Measurements from ENCODE around the gene TUBA3D. TPM values are rescaled to one million over a fixed set of nuclear protein-coding genes. Genes with fewer than 3 reads are reported as not detected.
A peak's percentile ranks its signal among the peaks of the same experiment; 100 is the strongest.
"Not testable (repeated sequence)": the region's sequence is repeated elsewhere in the genome, so short reads cannot be mapped to it uniquely, and the experiment has no call there.

TUBA3D gene
- total RNA-seq (10 to 100 TPM in 2 of 4 donors, 1 to 10 TPM in 2; 2.3 to 14.8 (median 9.3) TPM), polyA plus RNA-seq (28.0 TPM)
- long read RNA-seq, donor 1, partial matches to known transcripts, result 14 of 14 reads
- long read RNA-seq, donor 1, other reads (novel, unspliced or antisense), result 0 of 14 reads
- long read RNA-seq, donor 2, partial matches to known transcripts, result 16 of 16 reads
- long read RNA-seq, donor 2, other reads (novel, unspliced or antisense), result 0 of 16 reads
- long read RNA-seq, donor 3, partial matches to known transcripts, result 14 of 15 reads
- long read RNA-seq, donor 3, other reads (novel, unspliced or antisense), result 1 of 15 reads
- long read RNA-seq, donor 4, partial matches to known transcripts, result 12 of 12 reads
- long read RNA-seq, donor 4, other reads (novel, unspliced or antisense), result 0 of 12 reads

DNA sequence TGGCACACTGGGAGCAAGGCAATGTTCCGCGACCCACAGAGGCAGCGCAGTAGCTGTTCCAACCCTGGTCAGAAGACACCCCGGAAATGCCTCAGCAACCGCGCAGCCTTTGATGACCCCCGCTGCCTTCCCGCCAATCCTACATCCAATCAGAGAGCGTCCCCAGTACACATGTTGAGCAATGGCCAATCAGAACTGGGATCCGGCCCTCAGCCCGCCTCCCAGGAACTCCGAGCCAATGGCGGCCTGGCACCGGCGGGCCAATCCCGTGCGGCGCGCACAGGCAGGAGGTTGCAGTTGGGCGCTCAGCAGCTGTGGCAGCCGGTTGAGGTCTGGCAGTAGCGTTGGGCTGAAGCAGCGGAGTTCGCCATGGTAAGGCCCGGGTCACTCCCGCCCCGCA is at the start of gene TUBA3D:
Gene TUBA3D (plus strand): TSS at position 289 of the 400 bp plus-strand sequence. CDS start 81 bp downstream, at position 370.
- no peaks in the 10 kb centered on the region for H3K9me3 ChIP-seq (ENCODE audit: control insufficient read depth, low read length)
- H3K27me3 ChIP-seq (ENCODE audit: control insufficient read depth, insufficient read depth), result no peaks in the 10 kb centered on the region
- WGBS, result 97% methylated on average over 27 of the region's 27 CpGs
- intact Hi-C loops (cut with DNase I), result no loop called here
- no peak within 1 kb of the TSS for H3K4me3 ChIP-seq (ENCODE audit: low read length)
- DNase-seq (no peak), ATAC-seq (no peak)
- H3K27ac ChIP-seq (ENCODE audit: low read length), result no peak within 1 kb of the TSS
- H3K4me1 ChIP-seq (ENCODE audit: control insufficient read depth, insufficient read depth, low read length), result peaks cover 2% of the 10 kb centered on the region

DNA sequence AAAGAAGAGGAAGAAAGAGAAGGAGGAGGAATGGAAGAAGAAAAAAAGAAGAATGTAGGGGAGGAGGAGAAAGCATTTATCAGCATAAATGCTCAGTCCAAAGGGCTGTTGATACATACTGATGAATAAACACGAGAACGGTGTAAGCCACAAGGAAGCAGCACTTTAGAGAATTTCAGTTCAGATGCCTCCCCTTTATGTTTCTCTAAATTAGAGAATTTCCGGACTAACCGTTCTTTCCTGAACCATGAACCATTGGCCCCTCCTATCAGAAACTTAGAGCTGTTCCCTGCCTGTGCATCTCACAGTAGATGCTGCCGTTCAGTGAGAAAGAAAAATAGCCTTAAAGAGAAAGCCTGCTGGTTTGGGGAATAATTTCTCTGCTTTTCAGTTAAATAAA is 49.2 kb upstream of the TUBA3D start:
- Histone ChIP-seq H3K4me1 (ENCODE audit: control insufficient read depth, insufficient read depth, low read length) (no peaks in the 10 kb centered on the region), H3K4me3 (ENCODE audit: low read length) (no peak overlapping the region), H3K27me3 (ENCODE audit: control insufficient read depth, insufficient read depth) (peaks cover 5% of the 10 kb centered on the region), H3K27ac (ENCODE audit: low read length) (no peak overlapping the region), H3K9me3 (ENCODE audit: control insufficient read depth, low read length) (no peaks in the 10 kb centered on the region)
- intact Hi-C loops (cut with DNase I), result no loop called here
- WGBS, result 41% methylated on average over 5 of the region's 5 CpGs
- no peak for DNase-seq
- no peak for ATAC-seq

DNA sequence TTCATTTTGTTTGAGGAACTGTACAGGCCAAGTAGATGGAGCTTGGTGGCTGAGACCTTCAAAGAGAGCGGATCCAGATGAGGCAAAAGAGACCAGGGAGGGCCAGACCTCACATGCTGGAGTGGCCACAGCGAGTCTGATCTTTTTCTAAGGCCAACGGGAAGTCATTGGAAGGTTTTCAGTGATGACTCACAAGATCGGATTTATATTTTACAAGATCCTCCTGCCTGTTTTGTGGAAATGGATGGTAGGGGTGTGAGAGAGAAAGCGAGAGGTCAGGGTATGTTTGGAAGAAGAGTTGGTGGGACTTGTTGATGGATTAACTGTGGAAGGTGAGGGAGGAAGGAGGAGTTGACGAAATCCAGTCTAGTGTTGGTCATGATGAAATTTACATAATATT is 44.6 kb upstream of the TUBA3D start:
- DNase-seq, result no peak
- intact Hi-C loops (cut with DNase I), result no loop called here
- H3K27ac ChIP-seq (ENCODE audit: low read length), result no peak overlapping the region
- no peaks in the 10 kb centered on the region for H3K9me3 ChIP-seq (ENCODE audit: control insufficient read depth, low read length)
- WGBS, result 55% methylated on average over 6 of the region's 6 CpGs
- no peaks in the 10 kb centered on the region for H3K4me1 ChIP-seq (ENCODE audit: control insufficient read depth, insufficient read depth, low read length)
- peaks cover 5% of the 10 kb centered on the region for H3K27me3 ChIP-seq (ENCODE audit: control insufficient read depth, insufficient read depth)
- ATAC-seq, result no peak
- no peak overlapping the region for H3K4me3 ChIP-seq (ENCODE audit: low read length)

- intact Hi-C loops (cut with DNase I); H3K27ac ChIP-seq (ENCODE audit: low read length); DNase-seq; H3K27me3 ChIP-seq (ENCODE audit: control insufficient read depth, insufficient read depth); H3K9me3 ChIP-seq (ENCODE audit: control insufficient read depth, low read length); H3K4me1 ChIP-seq (ENCODE audit: control insufficient read depth, insufficient read depth, low read length); H3K4me3 ChIP-seq (ENCODE audit: low read length); ATAC-seq: not testable (repeated sequence)
- 76% methylated on average over 7 of the region's 7 CpGs for WGBS
Measured at GRCh38 chr2:131440742-131441468, 35.0 kb upstream of the TUBA3D start.

GRCh38 chr2:131444736-131445514 is 31.0 kb upstream of the TUBA3D start:
- peak in 1 of 2 donors; percentile 50 for ATAC-seq
- intact Hi-C loops (cut with DNase I); H3K4me3 ChIP-seq (ENCODE audit: low read length); H3K9me3 ChIP-seq (ENCODE audit: control insufficient read depth, low read length); H3K4me1 ChIP-seq (ENCODE audit: control insufficient read depth, insufficient read depth, low read length); H3K27ac ChIP-seq (ENCODE audit: low read length); H3K27me3 ChIP-seq (ENCODE audit: control insufficient read depth, insufficient read depth); DNase-seq: not testable (repeated sequence)
- 89% methylated on average over 85 of the region's 90 CpGs for WGBS

DNA sequence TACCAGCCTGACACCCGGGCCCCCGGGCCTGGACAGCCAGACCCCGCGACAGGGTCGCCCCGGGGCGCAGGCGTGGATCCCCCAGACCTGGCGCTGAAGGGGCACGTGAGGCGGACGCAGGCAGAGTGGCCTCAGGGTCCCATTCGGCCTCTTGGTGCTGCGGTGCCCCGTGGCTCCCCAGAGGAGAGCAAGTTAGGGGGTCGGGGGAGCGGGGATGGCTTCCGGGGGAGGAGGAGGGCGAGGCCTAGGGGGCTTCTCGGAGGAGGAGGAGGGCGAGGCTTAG is 30.5 kb upstream of the TUBA3D start:
- H3K27ac ChIP-seq (ENCODE audit: low read length); intact Hi-C loops (cut with DNase I); H3K4me1 ChIP-seq (ENCODE audit: control insufficient read depth, insufficient read depth, low read length); H3K4me3 ChIP-seq (ENCODE audit: low read length); H3K9me3 ChIP-seq (ENCODE audit: control insufficient read depth, low read length); H3K27me3 ChIP-seq (ENCODE audit: control insufficient read depth, insufficient read depth); DNase-seq: not testable (repeated sequence)
- 95% methylated on average over 21 of the region's 21 CpGs for WGBS
- peak in 1 of 2 donors; percentile 32 for ATAC-seq

DNA sequence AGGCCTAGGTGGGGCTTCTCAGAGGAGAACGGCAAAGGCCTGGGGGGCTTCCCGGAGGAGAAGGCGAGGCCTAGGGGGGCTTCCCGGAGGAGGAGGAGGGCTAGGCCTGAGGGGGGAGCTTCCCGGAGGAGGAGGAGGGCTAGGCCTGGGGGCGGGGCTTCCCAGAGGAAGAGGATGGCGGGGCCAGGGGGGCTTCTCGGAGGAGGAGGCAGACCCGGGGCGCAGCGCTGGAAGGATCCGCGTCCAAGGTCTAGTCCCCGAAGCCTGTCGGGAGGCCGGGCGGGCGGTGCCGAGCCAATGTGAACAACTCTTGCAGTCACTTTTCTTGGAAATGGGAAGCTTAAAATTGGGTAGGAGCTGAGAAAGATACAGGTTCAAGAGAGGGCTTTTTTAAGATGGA is 30.0 kb upstream of the TUBA3D start:
- ATAC-seq, result no peak
- 92% methylated on average over 19 of the region's 19 CpGs for WGBS
- DNase-seq, result no peak
- H3K9me3 ChIP-seq (ENCODE audit: control insufficient read depth, low read length), result no peaks in the 10 kb centered on the region
- no peak overlapping the region for H3K27ac ChIP-seq (ENCODE audit: low read length)
- no peaks in the 10 kb centered on the region for H3K27me3 ChIP-seq (ENCODE audit: control insufficient read depth, insufficient read depth)
- H3K4me3 ChIP-seq (ENCODE audit: low read length), result no peak overlapping the region
- intact Hi-C loops (cut with DNase I), result no loop called here
- no peaks in the 10 kb centered on the region for H3K4me1 ChIP-seq (ENCODE audit: control insufficient read depth, insufficient read depth, low read length)

- H3K27ac ChIP-seq (ENCODE audit: low read length); H3K4me1 ChIP-seq (ENCODE audit: control insufficient read depth, insufficient read depth, low read length); H3K4me3 ChIP-seq (ENCODE audit: low read length); H3K27me3 ChIP-seq (ENCODE audit: control insufficient read depth, insufficient read depth); DNase-seq; intact Hi-C loops (cut with DNase I); H3K9me3 ChIP-seq (ENCODE audit: control insufficient read depth, low read length); ATAC-seq: not testable (repeated sequence)
- WGBS, result 83% methylated on average over 9 of the region's 9 CpGs
Measured at GRCh38 chr2:131447981-131448380, 27.9 kb upstream of the TUBA3D start.

DNA sequence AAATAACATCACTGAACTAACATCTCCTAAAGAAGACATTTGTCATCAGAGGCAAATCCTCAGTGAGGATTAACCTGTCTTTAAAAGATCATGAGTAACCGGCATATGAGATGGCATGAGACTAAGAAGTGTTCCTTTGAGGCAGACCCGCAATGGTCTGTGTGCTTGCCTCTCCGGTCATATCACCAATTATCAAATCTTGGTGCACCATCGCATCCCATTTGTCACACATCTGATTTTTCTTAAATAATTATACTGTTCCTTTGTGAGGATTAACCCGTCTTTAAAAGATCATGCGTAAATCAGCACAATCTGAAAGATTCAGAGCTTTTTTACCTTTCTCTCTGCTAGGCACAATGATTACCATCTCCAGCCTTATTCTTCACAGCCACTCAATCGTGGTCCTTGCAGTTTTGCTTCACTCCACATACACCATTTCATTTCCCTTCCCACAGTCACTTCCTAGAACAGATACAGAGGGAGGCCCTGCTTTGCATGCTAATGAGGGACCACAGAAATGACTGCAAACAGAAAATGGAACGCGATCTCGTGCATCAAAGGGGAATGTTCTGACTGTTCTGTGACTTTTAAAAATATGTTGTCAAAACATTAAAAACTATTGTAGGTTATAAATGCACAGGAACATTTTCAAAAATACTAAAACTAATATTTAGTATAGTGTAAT is 24.5 kb upstream of the TUBA3D start:
- H3K27me3 ChIP-seq (ENCODE audit: control insufficient read depth, insufficient read depth); ATAC-seq; H3K9me3 ChIP-seq (ENCODE audit: control insufficient read depth, low read length); H3K4me3 ChIP-seq (ENCODE audit: low read length); H3K4me1 ChIP-seq (ENCODE audit: control insufficient read depth, insufficient read depth, low read length); DNase-seq; H3K27ac ChIP-seq (ENCODE audit: low read length); intact Hi-C loops (cut with DNase I): not testable (repeated sequence)
- WGBS, result 67% methylated on average over 10 of the region's 10 CpGs

GRCh38 chr2:131454914-131455313 is 21.0 kb upstream of the TUBA3D start:
- H3K9me3 ChIP-seq (ENCODE audit: control insufficient read depth, low read length); H3K27ac ChIP-seq (ENCODE audit: low read length); DNase-seq; H3K4me1 ChIP-seq (ENCODE audit: control insufficient read depth, insufficient read depth, low read length); H3K27me3 ChIP-seq (ENCODE audit: control insufficient read depth, insufficient read depth); H3K4me3 ChIP-seq (ENCODE audit: low read length); ATAC-seq; intact Hi-C loops (cut with DNase I): not testable (repeated sequence)
- WGBS, result 63% methylated on average over 2 of the region's 2 CpGs

Data from right cardiac atrium (tissue), 5 donors.